Endothelial cell of umbilical vein (primary cell): ENCODE data around the gene SLC36A2.

Experiments used
- POLR2A ChIP-seq: IDR thresholded peaks from 2 replicates; pipeline ENCODE4 v1.6.1; 2012; ENCODE audit warnings: low read depth, mild to moderate bottlenecking, control low read depth, low read length
- TF ChIP-seq, protein P1 (sequence below), 2 donors: IDR thresholded peaks; 1 replicate in 1 of 2; 2 replicates in 1 of 2; pipeline ENCODE4 v1.5.1; 2011; ENCODE audit warnings: low read length in 2 of 2, mild to moderate bottlenecking in 2 of 2, moderate library complexity in 2 of 2, control low read depth in 1 of 2, inconsistent platforms in 1 of 2, low read depth in 1 of 2; ENCODE audit not compliant: insufficient read depth in 1 of 2; ENCODE audit errors: extremely low read depth in 1 of 2

DNA sequence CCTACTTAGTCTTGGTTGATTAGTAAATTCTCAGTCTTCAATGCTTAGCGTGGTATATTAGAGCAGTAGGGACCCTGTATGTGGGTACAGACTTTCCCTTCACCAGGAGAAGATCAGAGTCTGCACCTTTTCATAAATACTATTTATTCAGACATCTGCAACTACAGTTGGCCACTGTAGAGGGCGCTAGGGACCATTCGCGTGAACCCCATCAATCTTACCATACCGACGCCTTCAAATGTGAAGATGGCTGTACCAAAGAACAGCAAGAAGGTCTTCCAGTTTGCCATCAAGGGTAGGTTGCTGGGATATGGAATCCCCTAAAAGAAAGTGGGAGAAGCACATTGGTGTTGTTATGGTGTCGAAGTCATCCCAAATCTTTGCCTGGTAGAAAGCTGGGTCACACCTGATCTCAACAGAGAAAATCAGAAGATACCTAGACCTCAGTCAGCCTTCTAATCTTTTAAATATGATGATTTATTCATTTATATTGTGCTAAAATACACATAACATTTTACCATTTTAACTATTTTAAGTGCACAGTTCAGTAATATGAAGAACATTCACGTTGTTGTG lies 62.9 kb downstream of the SLC36A2 start:
- TF ChIP-seq, protein P1, sequence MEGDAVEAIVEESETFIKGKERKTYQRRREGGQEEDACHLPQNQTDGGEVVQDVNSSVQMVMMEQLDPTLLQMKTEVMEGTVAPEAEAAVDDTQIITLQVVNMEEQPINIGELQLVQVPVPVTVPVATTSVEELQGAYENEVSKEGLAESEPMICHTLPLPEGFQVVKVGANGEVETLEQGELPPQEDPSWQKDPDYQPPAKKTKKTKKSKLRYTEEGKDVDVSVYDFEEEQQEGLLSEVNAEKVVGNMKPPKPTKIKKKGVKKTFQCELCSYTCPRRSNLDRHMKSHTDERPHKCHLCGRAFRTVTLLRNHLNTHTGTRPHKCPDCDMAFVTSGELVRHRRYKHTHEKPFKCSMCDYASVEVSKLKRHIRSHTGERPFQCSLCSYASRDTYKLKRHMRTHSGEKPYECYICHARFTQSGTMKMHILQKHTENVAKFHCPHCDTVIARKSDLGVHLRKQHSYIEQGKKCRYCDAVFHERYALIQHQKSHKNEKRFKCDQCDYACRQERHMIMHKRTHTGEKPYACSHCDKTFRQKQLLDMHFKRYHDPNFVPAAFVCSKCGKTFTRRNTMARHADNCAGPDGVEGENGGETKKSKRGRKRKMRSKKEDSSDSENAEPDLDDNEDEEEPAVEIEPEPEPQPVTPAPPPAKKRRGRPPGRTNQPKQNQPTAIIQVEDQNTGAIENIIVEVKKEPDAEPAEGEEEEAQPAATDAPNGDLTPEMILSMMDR (IDR thresholded peaks at IDR 0.05; ENCODE audit: extremely low read depth in 1 of 2, insufficient read depth in 1 of 2, low read depth in 1 of 2, low read length in 2 of 2) = peak; percentile 6 to 12
- TF ChIP-seq POLR2A = no peak
